Liver (tissue), 3 donors: ENCODE measurements around the gene LDLRAD3.

Experiments used
- ATF3 ChIP-seq: IDR thresholded peaks from 2 replicates; pipeline ENCODE4 v1.6.1; 2016; ENCODE audit warnings: antibody characterized with exemption
- CTCF ChIP-seq: fragments of 150-350 bp; IDR thresholded peaks from 2 replicates; pipeline ENCODE4 v1.5.1; 2017; ENCODE audit warnings: improper control_type of control experiment, low read depth, low read length; ENCODE audit not compliant: missing input control
- EGR1 ChIP-seq, 2 donors: IDR thresholded peaks; 2 replicates each; pipeline ENCODE4 v1.6.1; 2016 to 2018; ENCODE audit warnings: antibody characterized with exemption in 2 of 2, low read depth in 2 of 2
- MAX ChIP-seq: IDR thresholded peaks from 2 replicates; pipeline ENCODE4 v1.6.1; 2016; ENCODE audit warnings: antibody characterized with exemption
- RAD21 ChIP-seq, 2 donors: IDR thresholded peaks; 2 replicates each; pipeline ENCODE4 v1.6.1; 2016; ENCODE audit warnings: antibody characterized with exemption in 2 of 2, mild to moderate bottlenecking in 2 of 2
- REST ChIP-seq: IDR thresholded peaks from 2 replicates; pipeline ENCODE4 v1.6.1; 2016; ENCODE audit warnings: antibody characterized with exemption, mild to moderate bottlenecking
- TAF1 ChIP-seq: conservative IDR thresholded peaks from 2 replicates; pipeline ENCODE4 v1.6.1; 2016; ENCODE audit warnings: antibody characterized with exemption, mild to moderate bottlenecking
- donor health status: healthy.
- donor health status: healthy.

- no peak for TF ChIP-seq CTCF
- TF ChIP-seq REST, result no peak
- TF ChIP-seq ATF3, result no peak
- TF ChIP-seq MAX, result no peak
- TF ChIP-seq TAF1, result no peak
- TF ChIP-seq RAD21 (IDR thresholded peaks at IDR 0.05), result no peak
- no peak for TF ChIP-seq EGR1 (IDR thresholded peaks at IDR 0.05; ENCODE audit: low read depth in 2 of 2)
Measured at GRCh38 chr11:36114095-36114494, 170.2 kb downstream of the LDLRAD3 start.
